Stomach (tissue), 9 donors: Measurements from ENCODE around the gene DLG3. TPM values are rescaled to one million over a fixed set of nuclear protein-coding genes. Genes with fewer than 3 reads are reported as not detected.

ENCODE experiments used
- DNase-seq, 2 donors: peaks; one replicate each; pipeline versions ENCODE4 v3.0.0 to v3.0.0-alpha.2; 2013 to 2019
- H3K27ac ChIP-seq, 5 donors: fragments of 200-600 bp in 4 of 5; sonication (generic) in 4 of 5; one replicate each; pipeline ENCODE4 v1.5.1; 2013 to 2019; ENCODE audit warnings: mild to moderate bottlenecking in 1 of 5, moderate library complexity in 1 of 5
- H3K27me3 ChIP-seq, 3 donors: fragments of 200-600 bp; sonication (generic); one replicate each; pipeline ENCODE4 v1.5.1; 2017 to 2019; ENCODE audit warnings: mixed run types in 1 of 3
- H3K36me3 ChIP-seq, 4 donors: fragments of 200-600 bp; sonication (generic); 1 replicate in 3 of 4; 2 replicates in 1 of 4; pipeline ENCODE4 v1.5.1; 2016 to 2019
- H3K4me1 ChIP-seq, 4 donors: fragments of 200-600 bp; sonication (generic); one replicate each; pipeline ENCODE4 v1.5.1; 2016 to 2019
- H3K4me3 ChIP-seq, 4 donors: fragments of 200-600 bp; sonication (generic) in 3 of 4; one replicate each; pipeline ENCODE4 v1.5.1; 2016 to 2019; ENCODE audit warnings: mild to moderate bottlenecking in 1 of 4
- H3K9me3 ChIP-seq, 4 donors: fragments of 200-600 bp; sonication (generic); one replicate each; pipeline ENCODE4 v1.5.1; 2016 to 2019
- CTCF ChIP-seq, 7 experiments: fragments of 450-650 bp in 4 of 7; fragments of 200-600 bp in 3 of 7; sonication (generic) in 3 of 7; IDR thresholded peaks; one replicate each; pipeline ENCODE4 v1.5.1; 2016 to 2019; ENCODE audit warnings: antibody characterized with exemption in 7 of 7, control low read depth in 2 of 7, mild to moderate bottlenecking in 1 of 7
- EP300 ChIP-seq: sonication (generic); formaldehyde crosslinking; IDR thresholded peaks from one replicate; pipeline ENCODE4 v1.6.1; 2017; ENCODE audit warnings: antibody characterized with exemption
- POLR2A ChIP-seq, 4 donors: fragments of 450-650 bp; IDR thresholded peaks; one replicate each; pipeline ENCODE4 v1.6.1; 2016; ENCODE audit warnings: antibody characterized with exemption in 4 of 4, control low read depth in 2 of 4, mild to moderate bottlenecking in 1 of 4, moderate library complexity in 1 of 4
- POLR2AphosphoS5 ChIP-seq, 3 donors: sonication (generic); formaldehyde crosslinking; IDR thresholded peaks; one replicate each; pipeline ENCODE4 v1.6.1; 2016; ENCODE audit warnings: antibody characterized with exemption in 3 of 3
- WGBS, 5 donors: extraction: QIAGEN DNeasy Blood & Tissue Kit in 3 of 5; methylation state at CpG; one replicate each; pipeline versions ENCODE4 v1.1.5 to v1.1.7; 2013 to 2018; 5-methylcytosine and 5-hydroxymethylcytosine counted together
- intact Hi-C: fragments of 100-400 bp; cut with DNase I; formaldehyde crosslinking; loops from one replicate; pipeline ENCODE4 v1.15.1; 2023; ENCODE audit warnings: low total_unique reads
- polyA plus RNA-seq, 3 donors: library from polyadenylated mRNA; stranded (reverse); fragments of 200-250 nt; gene quantifications; one replicate each; pipeline ENCODE4 v1.2.3, GENCODE V29; 2013
- total RNA-seq, 5 donors: library from RNA; depleted of rRNA; stranded (reverse); fragments of >200 nt; gene quantifications; one replicate each; pipeline versions ENCODE4 v1.1.0 to v1.2.3, GENCODE V29; 2014 to 2016
- donor health status: healthy with polysubstance abuse.
- donor health status: Bipolar disorder and iron deficiency.
- donor health status: healthy.

The DLG3 gene
- total and polyA plus RNA-seq, 8 donors, result 11.7 to 44.8 (median 21.6) TPM

GRCh38 chrX:70480660-70481018 is 36.0 kb downstream of the DLG3 start:
- TF ChIP-seq POLR2A (IDR thresholded peaks at IDR 0.05), result no peak
- no peak for TF ChIP-seq EP300
- peak overlapping the region; percentile 75 to 85 (median 83) for H3K27ac ChIP-seq
- 40 to 63% (median 60%) methylated on average over 8 to 9 of the region's 9 CpGs for WGBS, 5 donors
- H3K27me3 ChIP-seq, result no peaks in the 10 kb centered on the region
- no peaks in the 10 kb centered on the region for H3K36me3 ChIP-seq
- intact Hi-C loops, result no loop called here
- H3K4me1 ChIP-seq, result peaks cover 16 to 57% (median 35%) of the 10 kb centered on the region in 4 donors
- H3K4me3 ChIP-seq, result no peak overlapping the region
- peak in 1 of 2 donors; percentile 31 for DNase-seq
- no peaks in the 10 kb centered on the region for H3K9me3 ChIP-seq

- WGBS, 5 donors, result 29 to 53% (median 41%) methylated on average over 8 of the region's 8 CpGs
- Histone ChIP-seq H3K27me3 (no peaks in the 10 kb centered on the region), H3K27ac (peak overlapping the region; percentile 69 to 85 (median 79)), H3K4me3 (no peak overlapping the region), H3K9me3 (no peaks in the 10 kb centered on the region), H3K36me3 (no peaks in the 10 kb centered on the region), H3K4me1 (peaks cover 16 to 58% (median 35%) of the 10 kb centered on the region in 4 donors)
- DNase-seq, result peak in 1 of 2 donors; percentile 23
- no peak for TF ChIP-seq POLR2A (IDR thresholded peaks at IDR 0.05)
- peak in 1 of 3 donors; percentile 11 for TF ChIP-seq POLR2AphosphoS5 (IDR thresholded peaks at IDR 0.05)
- TF ChIP-seq EP300, result no peak
- no peak for TF ChIP-seq CTCF (IDR thresholded peaks at IDR 0.05)
- intact Hi-C loops, result no loop called here
Measured at GRCh38 chrX:70481471-70482270, 37.0 kb downstream of the DLG3 start.

GRCh38 chrX:70482300-70482699 is 37.7 kb downstream of the DLG3 start:
- intact Hi-C loops, result no loop called here
- H3K9me3 ChIP-seq, result no peaks in the 10 kb centered on the region
- TF ChIP-seq POLR2AphosphoS5 (IDR thresholded peaks at IDR 0.05) (no peak), POLR2A (IDR thresholded peaks at IDR 0.05) (no peak), EP300 (no peak), CTCF (IDR thresholded peaks at IDR 0.05) (no peak)

GRCh38 chrX:70485466-70485865 is 40.8 kb downstream of the DLG3 start:
- Histone ChIP-seq H3K4me1 (peaks cover 5 to 25% (median 13%) of the 10 kb centered on the region in 4 donors), H3K4me3 (no peak overlapping the region), H3K9me3 (no peaks in the 10 kb centered on the region), H3K27me3 (no peaks in the 10 kb centered on the region), H3K27ac (no peak overlapping the region), H3K36me3 (peaks cover 0 to 4% (median 0%) of the 10 kb centered on the region in 4 donors)
- intact Hi-C loops, result no loop called here
- TF ChIP-seq POLR2A (IDR thresholded peaks at IDR 0.05) (no peak), CTCF (IDR thresholded peaks at IDR 0.05) (no peak), POLR2AphosphoS5 (IDR thresholded peaks at IDR 0.05) (no peak), EP300 (no peak)
- peak in 1 of 2 donors; percentile 72 for DNase-seq
- WGBS, 5 donors, result 32 to 53% (median 40%) methylated on average over 7 of the region's 7 CpGs

More at GRCh38 chrX:70482300-70482699, 37.7 kb downstream of the DLG3 start:
- WGBS, 5 donors, result 90 to 94% (median 94%) methylated on average over 2 of the region's 2 CpGs; no CpG with 5 or more reads in 2 of the 5 donors
- H3K4me3 ChIP-seq, result no peak overlapping the region
- peak overlapping the region in 3 of 5 donors; percentile 75 to 85 (median 85) for H3K27ac ChIP-seq
- H3K36me3 ChIP-seq, result peaks cover 0 to 3% (median 0%) of the 10 kb centered on the region in 4 donors
- H3K27me3 ChIP-seq, result no peaks in the 10 kb centered on the region
- no peak for DNase-seq
- peaks cover 16 to 57% (median 34%) of the 10 kb centered on the region in 4 donors for H3K4me1 ChIP-seq
